ENCODE results near the gene SAP25. TPM values are rescaled to one million over a fixed set of nuclear protein-coding genes. Genes with fewer than 3 reads are reported as not detected.

The SAP25 gene
- total RNA-seq: 10 to 100 TPM; 21.4 to 23.4 TPM

DNA sequence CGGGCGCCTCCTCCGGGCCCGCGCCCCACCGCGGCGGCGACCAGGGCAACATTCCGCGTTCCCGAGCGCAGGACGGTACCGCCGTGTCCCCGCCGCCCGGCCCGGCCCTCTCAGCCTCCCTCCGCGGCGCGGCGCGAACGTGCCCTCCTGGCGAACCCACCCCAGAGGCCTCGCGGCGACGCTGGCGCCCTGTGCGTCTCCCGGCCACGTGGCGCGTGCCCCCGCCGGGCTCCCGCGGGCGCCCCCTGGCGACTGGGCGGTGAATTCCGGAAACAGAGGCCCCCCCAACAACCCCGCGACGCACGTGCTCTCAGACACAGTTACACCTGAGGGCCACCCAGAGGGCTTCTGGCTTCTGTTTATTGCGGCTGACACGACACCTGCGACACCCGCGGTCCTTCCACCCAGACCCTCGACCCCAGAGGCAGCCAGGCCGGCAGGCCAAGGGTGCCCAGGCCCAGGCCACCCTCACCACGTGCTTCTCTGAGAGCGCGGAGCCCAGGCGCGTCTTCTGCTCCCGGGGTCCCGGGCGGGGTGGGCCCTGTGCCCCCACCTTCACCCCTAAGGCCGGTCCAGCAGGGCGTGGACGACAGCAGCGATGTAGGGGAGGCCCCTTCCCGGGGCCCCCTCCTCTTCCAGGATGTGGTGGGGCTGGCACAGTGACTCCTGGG lies at the start of gene SAP25:
Gene SAP25, minus strand, starts transcription at position 210 of the 671 bp plus-strand sequence. Its CDS starts 158 bp downstream, at position 52.
- Mint-ChIP-seq H3K27me3 (ENCODE audit: low read depth) (no peaks in the 10 kb centered on the region), H3K4me1 (ENCODE audit: low read depth) (peaks cover 13% of the 10 kb centered on the region), H3K4me3 (no peak within 1 kb of the TSS), H3K9me3 (no peaks in the 10 kb centered on the region), H3K27ac (no peak within 1 kb of the TSS), H3K36me3 (ENCODE audit: insufficient read depth in 2 of 2) (peaks cover 0 to 4% of the 10 kb centered on the region in 2 donors)
- no peak for ATAC-seq (replicated peaks in 1 of 2)
- no peak for DNase-seq

DNA sequence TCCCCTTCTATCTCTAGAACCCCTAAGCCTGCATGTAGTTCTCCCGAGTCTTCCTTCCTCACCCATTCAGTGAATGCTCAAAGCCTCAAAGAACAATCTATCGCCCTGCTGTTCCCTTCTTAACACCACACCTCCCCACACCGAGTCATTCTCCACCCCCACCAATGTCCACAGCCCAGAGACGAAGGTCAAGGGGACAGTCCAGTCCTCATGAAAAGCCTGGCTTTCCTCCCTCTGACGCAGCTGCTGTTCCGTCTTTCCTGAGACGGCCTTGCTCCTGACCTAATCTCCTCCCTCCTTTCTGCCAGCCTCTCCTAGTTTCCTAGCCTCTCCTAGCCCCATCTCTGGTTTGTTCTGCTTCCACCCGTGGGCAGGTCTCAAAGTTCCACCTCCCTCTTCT lies 47.9 kb upstream of the SAP25 start:
- H3K4me3 Mint-ChIP-seq: no peak overlapping the region
- ATAC-seq (replicated peaks in 1 of 2) (no peak), DNase-seq (no peak)
- peaks cover 5% of the 10 kb centered on the region for H3K4me1 Mint-ChIP-seq (ENCODE audit: low read depth)
- no peaks in the 10 kb centered on the region for H3K9me3 Mint-ChIP-seq
- H3K27me3 Mint-ChIP-seq (ENCODE audit: low read depth): no peaks in the 10 kb centered on the region
- no peak overlapping the region for H3K27ac Mint-ChIP-seq
- no peaks in the 10 kb centered on the region for H3K36me3 Mint-ChIP-seq (ENCODE audit: insufficient read depth in 2 of 2)

DNA sequence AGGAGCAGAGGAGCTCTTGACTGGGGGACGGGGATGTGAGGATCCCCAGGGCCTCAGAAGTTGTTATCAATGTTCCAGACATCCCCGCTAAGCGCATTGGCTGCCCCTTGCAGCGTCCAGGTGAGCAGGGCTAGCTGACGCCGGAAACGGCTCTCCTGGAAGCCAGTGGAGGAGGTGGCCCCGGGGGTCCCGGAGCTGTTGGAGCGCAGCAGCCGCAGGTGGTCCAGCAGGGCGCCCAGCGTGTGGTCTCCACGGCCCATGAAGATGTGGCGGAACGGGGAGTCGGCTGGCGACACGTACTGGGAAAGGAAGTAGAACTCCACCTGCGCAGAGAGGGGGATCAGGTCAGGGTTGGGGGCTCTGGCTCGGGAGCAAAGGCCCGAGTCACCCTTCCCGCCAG lies 47.1 kb upstream of the SAP25 start:
- Mint-ChIP-seq H3K36me3 (ENCODE audit: insufficient read depth in 2 of 2) (no peaks in the 10 kb centered on the region), H3K27ac (no peak overlapping the region), H3K4me3 (no peak overlapping the region), H3K4me1 (ENCODE audit: low read depth) (peaks cover 2% of the 10 kb centered on the region), H3K27me3 (ENCODE audit: low read depth) (no peaks in the 10 kb centered on the region), H3K9me3 (no peaks in the 10 kb centered on the region)
- DNase-seq (no peak), ATAC-seq (replicated peaks in 1 of 2) (no peak)

DNA sequence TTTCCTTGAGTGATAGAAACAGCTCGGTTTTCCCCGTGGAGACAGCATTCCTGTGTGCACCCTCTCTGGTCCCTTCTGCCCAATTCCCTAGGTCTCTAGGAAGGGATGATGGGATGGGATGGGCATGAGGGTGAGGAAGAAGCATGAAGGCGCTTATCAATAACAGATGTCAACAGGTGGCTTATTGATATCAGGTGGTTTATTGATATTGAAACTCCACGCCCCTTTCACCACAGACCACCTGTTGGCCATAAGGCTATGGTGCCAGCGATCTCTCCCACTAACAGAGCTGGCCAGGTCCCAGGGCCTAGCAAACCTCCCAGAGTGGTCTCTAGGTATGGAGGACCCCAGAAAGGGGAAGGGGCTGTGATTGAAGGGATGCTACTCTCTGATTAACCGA lies 46.5 kb upstream of the SAP25 start:
- no peak overlapping the region for H3K4me3 Mint-ChIP-seq
- H3K4me1 Mint-ChIP-seq (ENCODE audit: low read depth): no peaks in the 10 kb centered on the region
- H3K27me3 Mint-ChIP-seq (ENCODE audit: low read depth): no peaks in the 10 kb centered on the region
- ATAC-seq (replicated peaks in 1 of 2): no peak
- DNase-seq: no peak
- H3K27ac Mint-ChIP-seq: no peak overlapping the region
- no peaks in the 10 kb centered on the region for H3K9me3 Mint-ChIP-seq
- no peaks in the 10 kb centered on the region for H3K36me3 Mint-ChIP-seq (ENCODE audit: insufficient read depth in 2 of 2)

DNA sequence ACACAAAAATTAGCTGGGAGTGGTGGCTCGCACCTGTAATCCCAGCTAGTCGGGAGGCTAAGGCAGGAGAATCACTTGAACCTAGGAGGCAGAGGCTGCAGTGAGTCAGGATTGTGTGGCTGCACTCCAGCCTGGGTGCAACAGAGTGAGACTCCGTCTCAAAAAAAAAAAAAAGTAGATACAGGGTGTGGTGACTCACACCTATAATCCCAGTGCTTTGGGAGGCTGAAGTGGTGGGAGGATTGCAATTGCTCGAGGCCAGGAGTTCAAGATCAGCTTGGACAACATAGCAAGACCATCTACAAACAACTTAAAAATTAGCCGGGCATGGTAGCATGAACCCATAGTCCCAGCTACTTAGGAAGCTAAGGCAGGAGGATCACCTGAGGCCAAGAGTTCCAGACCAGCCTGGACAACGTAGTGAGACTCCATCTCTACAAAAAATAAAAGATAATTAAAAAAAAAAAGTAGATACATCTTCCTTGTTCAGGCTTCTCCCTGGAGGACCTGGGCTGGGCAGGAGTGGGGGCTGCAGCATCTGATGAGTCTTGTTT lies 40.7 kb upstream of the SAP25 start:
- no peaks in the 10 kb centered on the region for H3K36me3 Mint-ChIP-seq (ENCODE audit: insufficient read depth in 2 of 2)
- DNase-seq (no peak), ATAC-seq (replicated peaks in 1 of 2) (no peak)
- peak overlapping the region in 1 of 2 donors; percentile 99 for H3K4me3 Mint-ChIP-seq
- no peaks in the 10 kb centered on the region for H3K9me3 Mint-ChIP-seq
- H3K27ac Mint-ChIP-seq: no peak overlapping the region
- H3K27me3 Mint-ChIP-seq (ENCODE audit: low read depth): no peaks in the 10 kb centered on the region
- H3K4me1 Mint-ChIP-seq (ENCODE audit: low read depth): peaks cover 19% of the 10 kb centered on the region

DNA sequence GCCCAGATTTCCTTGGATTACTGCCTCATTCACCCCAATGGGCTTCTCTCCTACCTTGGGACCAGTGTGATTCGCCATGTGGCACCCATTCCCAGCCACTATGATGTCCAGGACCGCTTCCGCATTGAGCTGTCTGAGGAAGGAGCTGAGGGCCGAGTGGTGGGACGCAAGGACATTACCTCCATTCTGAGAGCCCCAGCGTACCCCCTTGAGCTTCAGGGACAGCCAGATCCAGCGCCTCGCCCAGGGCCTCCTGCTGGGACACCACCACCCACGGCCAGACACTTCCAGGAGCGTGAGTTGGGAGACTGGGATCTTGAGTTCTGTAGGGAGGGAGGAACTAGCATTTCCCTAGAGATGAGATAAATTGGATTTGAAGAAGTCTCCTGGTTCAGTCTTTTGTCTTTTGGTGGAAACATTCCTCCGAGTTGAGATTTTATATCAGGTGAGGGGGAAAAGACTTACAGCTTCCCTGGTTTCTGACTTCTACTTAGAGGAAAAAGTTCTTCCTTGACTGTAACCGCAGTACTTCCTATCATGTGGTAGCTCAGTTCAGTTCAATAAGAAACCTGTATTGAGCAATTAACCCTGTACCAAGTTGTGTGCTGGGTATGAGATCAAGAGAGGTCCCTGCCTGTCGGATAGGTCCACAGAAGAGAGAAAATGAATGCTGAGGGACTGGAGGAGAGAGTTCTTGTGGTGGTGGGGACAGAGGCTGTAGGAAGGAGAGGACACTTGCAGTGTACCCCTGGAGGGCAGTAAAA lies 39.9 kb upstream of the SAP25 start:
- Mint-ChIP-seq H3K36me3 (ENCODE audit: insufficient read depth in 2 of 2) (no peaks in the 10 kb centered on the region), H3K27ac (no peak overlapping the region), H3K27me3 (ENCODE audit: low read depth) (no peaks in the 10 kb centered on the region), H3K4me1 (ENCODE audit: low read depth) (peaks cover 19% of the 10 kb centered on the region), H3K4me3 (peak overlapping the region; percentile 97 to 99), H3K9me3 (no peaks in the 10 kb centered on the region)
- DNase-seq: no peak
- ATAC-seq (replicated peaks in 1 of 2): no peak

DNA sequence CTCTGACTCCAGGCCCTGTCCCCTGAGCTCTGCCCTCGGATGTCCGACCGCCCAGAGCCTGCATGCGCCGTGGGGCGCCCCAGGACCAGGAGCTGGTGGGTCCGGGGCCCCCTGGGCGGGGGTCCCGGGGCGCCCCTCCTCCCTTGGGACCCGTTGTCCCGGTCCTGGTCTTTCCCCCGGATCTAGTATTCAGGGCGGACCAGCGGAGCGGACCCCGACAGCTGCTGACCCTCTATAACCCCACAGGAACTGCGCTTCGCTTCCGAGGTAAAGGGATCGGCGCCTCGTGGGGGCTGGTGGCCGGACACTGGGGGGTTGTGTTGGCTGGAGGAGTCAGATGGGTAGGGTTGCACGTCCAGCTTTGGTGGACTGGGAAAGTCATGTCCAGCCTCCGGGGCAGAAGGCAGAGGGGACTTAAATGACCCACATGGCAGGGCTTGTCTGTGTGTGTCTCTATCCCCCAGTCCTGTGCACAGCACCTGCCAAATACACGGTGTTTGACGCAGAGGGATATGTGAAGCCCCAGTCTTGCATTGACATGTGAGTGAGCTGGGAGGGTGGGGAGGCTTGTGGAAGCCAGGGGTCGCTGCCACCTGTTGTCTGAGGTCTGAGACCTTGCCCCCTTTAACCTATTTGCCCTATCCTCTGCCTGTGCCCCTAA lies 39.2 kb upstream of the SAP25 start:
- peak overlapping the region; percentile 97 to 99 for H3K4me3 Mint-ChIP-seq
- DNase-seq (peak in 1 of 2 donors; percentile 24), ATAC-seq (replicated peaks in 1 of 2) (peak in 1 of 2 donors; percentile 3)
- no peaks in the 10 kb centered on the region for H3K9me3 Mint-ChIP-seq
- H3K4me1 Mint-ChIP-seq (ENCODE audit: low read depth): peaks cover 19% of the 10 kb centered on the region
- H3K36me3 Mint-ChIP-seq (ENCODE audit: insufficient read depth in 2 of 2): no peaks in the 10 kb centered on the region
- H3K27ac Mint-ChIP-seq: no peak overlapping the region
- H3K27me3 Mint-ChIP-seq (ENCODE audit: low read depth): no peaks in the 10 kb centered on the region

DNA sequence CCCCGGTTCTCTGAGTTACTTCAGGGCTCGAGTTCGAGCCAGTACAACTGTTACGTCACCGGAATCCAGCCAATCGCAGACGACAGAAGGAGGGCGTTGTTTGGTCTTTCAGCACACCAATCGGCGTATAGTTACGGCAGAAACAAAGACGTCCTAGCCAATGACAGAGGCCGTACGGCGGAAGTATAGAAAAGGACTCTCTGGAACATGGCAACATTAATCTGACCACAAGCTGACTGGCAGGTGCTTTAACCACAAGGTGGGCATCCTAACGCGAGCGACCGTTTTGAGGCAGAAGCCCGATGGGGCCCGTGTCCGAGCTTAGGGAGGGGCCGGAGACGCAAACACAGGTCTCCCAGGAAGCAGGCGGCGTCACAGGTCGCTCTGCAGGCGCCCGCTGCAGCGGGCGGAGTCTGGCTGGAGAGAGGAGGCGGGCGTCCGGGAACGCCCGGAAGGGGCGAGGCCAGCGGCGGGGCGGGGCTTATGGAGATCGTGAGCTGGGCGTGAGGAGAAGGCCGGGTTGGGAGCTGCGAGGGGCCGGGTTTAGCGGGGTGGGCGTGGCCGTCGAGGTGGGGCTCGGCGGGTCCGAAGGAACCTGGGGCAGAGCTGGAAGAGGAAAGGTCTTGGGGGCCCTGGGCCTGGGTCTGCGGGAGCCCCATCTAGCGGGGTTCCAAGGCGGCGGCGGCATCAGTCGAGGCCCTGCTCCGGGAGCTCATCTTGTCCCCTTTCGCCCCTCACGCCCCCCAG lies 38.5 kb upstream of the SAP25 start, which contains the start of gene MOSPD3:
Gene MOSPD3, plus strand, starts transcription at position 558 of the 747 bp plus-strand sequence. CDS start 252 bp downstream, outside the sequence.
- Mint-ChIP-seq H3K27me3 (ENCODE audit: low read depth) (no peaks in the 10 kb centered on the region), H3K27ac (peak within 1 kb of the TSS; percentile 95), H3K4me1 (ENCODE audit: low read depth) (peaks cover 19% of the 10 kb centered on the region), H3K4me3 (peak within 1 kb of the TSS; percentile 97 to 99), H3K9me3 (no peaks in the 10 kb centered on the region), H3K36me3 (ENCODE audit: insufficient read depth in 2 of 2) (no peaks in the 10 kb centered on the region)
- ATAC-seq (replicated peaks in 1 of 2) (peak; percentile 92 to 93), DNase-seq (peak; percentile 99)

DNA sequence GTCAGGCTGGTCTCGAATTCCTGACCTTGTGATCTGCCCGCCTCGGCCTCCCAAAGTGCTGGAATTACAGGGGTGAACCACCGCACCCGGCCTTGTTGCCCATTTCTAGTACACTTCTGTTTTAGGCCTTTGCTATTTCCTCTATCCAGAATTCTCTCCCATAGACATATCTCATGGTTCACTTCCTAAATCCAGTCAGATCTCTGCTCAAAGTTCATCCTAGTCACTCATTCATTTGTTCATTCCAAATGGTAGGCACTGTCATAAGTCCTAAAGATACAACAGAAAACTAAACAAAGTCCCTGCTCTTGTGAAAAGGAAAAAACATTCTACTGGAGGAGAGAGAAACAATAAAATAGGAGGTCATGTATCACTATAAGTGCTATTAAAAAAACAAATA lies 36.3 kb upstream of the SAP25 start:
- H3K27me3 Mint-ChIP-seq (ENCODE audit: low read depth): no peaks in the 10 kb centered on the region
- DNase-seq (no peak), ATAC-seq (replicated peaks in 1 of 2) (no peak)
- peaks cover 27% of the 10 kb centered on the region for H3K4me1 Mint-ChIP-seq (ENCODE audit: low read depth)
- H3K9me3 Mint-ChIP-seq: no peaks in the 10 kb centered on the region
- peak overlapping the region in 1 of 2 donors; percentile 0 for H3K4me3 Mint-ChIP-seq
- no peaks in the 10 kb centered on the region for H3K36me3 Mint-ChIP-seq (ENCODE audit: insufficient read depth in 2 of 2)
- no peak overlapping the region for H3K27ac Mint-ChIP-seq

DNA sequence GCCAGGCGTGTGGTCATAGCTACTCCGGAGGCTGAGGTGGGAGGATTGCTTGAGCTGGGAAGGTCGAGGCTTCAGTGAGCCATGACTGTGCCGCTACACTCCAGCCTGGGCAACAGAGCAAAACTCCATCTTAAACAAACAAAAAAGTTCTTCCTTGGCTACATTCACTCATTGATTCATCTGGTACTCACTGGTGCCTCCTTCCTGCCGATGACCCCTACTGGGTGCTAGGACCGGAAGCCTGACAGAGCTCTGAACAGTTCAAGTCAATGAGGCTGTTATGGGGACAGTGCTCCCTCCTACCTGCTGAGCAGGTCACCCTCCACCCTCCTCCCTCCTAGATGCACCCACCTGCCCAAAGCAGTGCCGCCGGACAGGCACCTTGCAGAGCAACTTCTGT lies 33.4 kb upstream of the SAP25 start:
- Mint-ChIP-seq H3K4me1 (ENCODE audit: low read depth) (peaks cover 25% of the 10 kb centered on the region), H3K36me3 (ENCODE audit: insufficient read depth in 2 of 2) (no peaks in the 10 kb centered on the region), H3K27ac (no peak overlapping the region), H3K27me3 (ENCODE audit: low read depth) (no peaks in the 10 kb centered on the region), H3K9me3 (no peaks in the 10 kb centered on the region), H3K4me3 (peak overlapping the region in 1 of 2 donors; percentile 8)
- no peak for DNase-seq
- ATAC-seq (replicated peaks in 1 of 2): no peak

DNA sequence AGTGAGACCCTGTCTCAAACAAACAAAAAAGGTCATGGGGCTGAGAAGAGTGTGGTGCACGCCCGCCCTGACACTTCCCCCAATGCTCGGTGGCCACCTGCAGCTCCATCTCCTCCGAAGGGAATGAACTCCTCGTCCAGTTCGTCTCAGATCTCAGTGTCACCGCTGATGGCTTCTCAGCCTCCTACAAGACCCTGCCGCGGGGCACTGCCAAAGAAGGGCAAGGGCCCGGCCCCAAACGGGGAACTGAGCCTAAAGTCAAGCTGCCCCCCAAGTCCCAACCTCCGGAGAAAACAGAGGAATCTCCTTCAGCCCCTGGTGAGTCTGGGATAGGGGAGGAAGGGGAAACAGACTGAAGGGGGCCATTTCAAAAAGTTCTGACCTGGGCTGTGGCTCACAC lies 32.6 kb upstream of the SAP25 start:
- no peak overlapping the region for H3K4me3 Mint-ChIP-seq
- no peaks in the 10 kb centered on the region for H3K9me3 Mint-ChIP-seq
- no peaks in the 10 kb centered on the region for H3K27me3 Mint-ChIP-seq (ENCODE audit: low read depth)
- peaks cover 21% of the 10 kb centered on the region for H3K4me1 Mint-ChIP-seq (ENCODE audit: low read depth)
- no peaks in the 10 kb centered on the region for H3K36me3 Mint-ChIP-seq (ENCODE audit: insufficient read depth in 2 of 2)
- no peak overlapping the region for H3K27ac Mint-ChIP-seq
- DNase-seq (no peak), ATAC-seq (replicated peaks in 1 of 2) (no peak)

DNA sequence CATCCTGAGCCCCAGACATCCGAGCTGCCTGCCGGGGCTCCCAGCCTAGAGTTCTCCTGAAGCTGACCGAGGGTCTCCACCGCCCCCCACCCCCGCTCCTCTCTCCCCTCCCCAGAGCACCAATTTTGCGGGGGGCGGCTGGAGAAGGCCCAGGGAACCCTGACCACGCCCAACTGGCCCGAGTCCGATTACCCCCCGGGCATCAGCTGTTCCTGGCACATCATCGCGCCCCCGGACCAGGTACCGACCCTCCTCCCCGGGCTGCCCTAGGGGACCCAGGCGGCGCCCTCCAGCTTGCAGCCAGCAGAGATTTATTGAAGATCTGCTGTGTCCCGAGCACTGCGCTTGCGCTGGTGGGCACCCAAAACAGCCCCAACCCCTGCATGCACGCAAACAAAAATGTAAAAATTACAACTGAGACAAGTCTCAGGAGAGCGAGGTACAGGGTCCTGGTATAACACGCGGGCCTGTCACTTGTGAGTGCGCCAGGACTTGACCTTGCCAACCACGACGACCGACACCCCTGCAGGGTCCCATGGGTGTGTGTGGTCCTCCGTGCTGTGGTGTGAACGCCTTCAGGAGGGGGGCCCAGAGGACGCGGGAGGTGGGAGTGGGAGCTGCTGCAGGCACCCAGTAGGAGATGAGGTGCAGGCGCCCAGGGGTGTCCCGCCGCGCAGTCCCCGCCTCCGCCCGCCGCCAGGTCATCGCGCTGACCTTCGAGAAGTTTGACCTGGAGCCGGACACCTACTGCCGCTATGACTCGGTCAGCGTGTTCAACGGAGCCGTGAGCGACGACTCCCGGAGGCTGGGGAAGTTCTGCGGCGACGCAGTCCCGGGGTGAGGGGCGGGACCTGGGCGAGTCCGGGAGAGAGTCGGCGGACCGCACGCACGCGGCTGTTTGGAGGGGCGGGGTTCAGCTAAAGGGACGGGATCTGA lies 31.5 kb upstream of the SAP25 start:
- DNase-seq: peak; percentile 43 to 56
- peak; percentile 10 to 12 for ATAC-seq (replicated peaks in 1 of 2)
- H3K4me1 Mint-ChIP-seq (ENCODE audit: low read depth): peaks cover 16% of the 10 kb centered on the region
- no peaks in the 10 kb centered on the region for H3K27me3 Mint-ChIP-seq (ENCODE audit: low read depth)
- no peaks in the 10 kb centered on the region for H3K36me3 Mint-ChIP-seq (ENCODE audit: insufficient read depth in 2 of 2)
- H3K9me3 Mint-ChIP-seq: no peaks in the 10 kb centered on the region
- H3K4me3 Mint-ChIP-seq: peak overlapping the region; percentile 88 to 95
- H3K27ac Mint-ChIP-seq: no peak overlapping the region

Data from activated T-cell treated with anti-CD3 and anti-CD28 coated beads, Interleukin-2, amount 50 U/mL, for 72 hours (primary cell).